Nephron progenitor cell (in vitro differentiated cells): ENCODE measurements around the gene USP4.

ENCODE experiments used
- DNase-seq: peaks from one replicate; pipeline ENCODE4 v3.0.0; 2021
- H3K27ac Mint-ChIP-seq: 2 replicates; pipeline ENCODE4 v1.8.0; 2021; ENCODE audit warnings: mild to moderate bottlenecking, moderate library complexity, mixed read lengths
- H3K27me3 Mint-ChIP-seq: 2 replicates; pipeline ENCODE4 v1.8.0; 2021; ENCODE audit warnings: mild to moderate bottlenecking, low read depth, mixed read lengths; ENCODE audit not compliant: poor library complexity
- H3K36me3 Mint-ChIP-seq: 2 replicates; pipeline ENCODE4 v1.8.0; 2021; ENCODE audit warnings: low read depth, mixed read lengths
- H3K4me1 Mint-ChIP-seq: 2 replicates; pipeline ENCODE4 v1.8.0; 2021; ENCODE audit warnings: mixed read lengths
- H3K4me3 Mint-ChIP-seq: 2 replicates; pipeline ENCODE4 v1.8.0; 2021; ENCODE audit warnings: mild to moderate bottlenecking, moderate library complexity, mixed read lengths
- H3K9me3 Mint-ChIP-seq: 2 replicates; pipeline ENCODE4 v1.8.0; 2021; ENCODE audit warnings: mild to moderate bottlenecking, moderate library complexity, mixed read lengths
- TF ChIP-seq, protein P1 (sequence below): fragments of 200-600 bp; sonication (generic); IDR thresholded peaks from 2 replicates; pipeline ENCODE4 v1.5.0; 2021; ENCODE audit warnings: antibody characterized with exemption

The USP4 gene

DNA sequence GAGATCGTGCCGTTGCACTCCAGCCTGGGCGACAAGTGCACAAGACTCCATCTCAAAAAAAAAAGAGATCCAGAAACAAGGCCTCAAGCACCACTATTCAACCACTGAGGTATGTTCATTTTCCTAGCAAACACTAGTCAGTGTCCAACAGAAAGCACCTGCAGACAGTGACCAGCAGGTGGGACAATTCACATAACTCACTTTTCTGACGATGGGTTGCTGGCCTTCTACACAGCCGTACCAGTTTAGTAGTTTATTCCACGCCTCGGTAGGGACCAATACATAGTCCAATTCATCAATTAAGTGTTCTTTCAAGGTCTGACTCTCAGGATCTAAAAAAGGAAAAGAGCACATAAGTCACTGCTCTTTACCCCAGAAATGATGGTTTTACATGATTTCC is 12.4 kb downstream of the USP4 start:
- TF ChIP-seq, protein P1, sequence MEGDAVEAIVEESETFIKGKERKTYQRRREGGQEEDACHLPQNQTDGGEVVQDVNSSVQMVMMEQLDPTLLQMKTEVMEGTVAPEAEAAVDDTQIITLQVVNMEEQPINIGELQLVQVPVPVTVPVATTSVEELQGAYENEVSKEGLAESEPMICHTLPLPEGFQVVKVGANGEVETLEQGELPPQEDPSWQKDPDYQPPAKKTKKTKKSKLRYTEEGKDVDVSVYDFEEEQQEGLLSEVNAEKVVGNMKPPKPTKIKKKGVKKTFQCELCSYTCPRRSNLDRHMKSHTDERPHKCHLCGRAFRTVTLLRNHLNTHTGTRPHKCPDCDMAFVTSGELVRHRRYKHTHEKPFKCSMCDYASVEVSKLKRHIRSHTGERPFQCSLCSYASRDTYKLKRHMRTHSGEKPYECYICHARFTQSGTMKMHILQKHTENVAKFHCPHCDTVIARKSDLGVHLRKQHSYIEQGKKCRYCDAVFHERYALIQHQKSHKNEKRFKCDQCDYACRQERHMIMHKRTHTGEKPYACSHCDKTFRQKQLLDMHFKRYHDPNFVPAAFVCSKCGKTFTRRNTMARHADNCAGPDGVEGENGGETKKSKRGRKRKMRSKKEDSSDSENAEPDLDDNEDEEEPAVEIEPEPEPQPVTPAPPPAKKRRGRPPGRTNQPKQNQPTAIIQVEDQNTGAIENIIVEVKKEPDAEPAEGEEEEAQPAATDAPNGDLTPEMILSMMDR = no peak
- Mint-ChIP-seq H3K4me3 (no peak overlapping the region), H3K27ac (no peak overlapping the region), H3K27me3 (no peaks in the 10 kb centered on the region), H3K9me3 (no peaks in the 10 kb centered on the region), H3K36me3 (peaks cover 64% of the 10 kb centered on the region), H3K4me1 (no peaks in the 10 kb centered on the region)
- no peak for DNase-seq

DNA sequence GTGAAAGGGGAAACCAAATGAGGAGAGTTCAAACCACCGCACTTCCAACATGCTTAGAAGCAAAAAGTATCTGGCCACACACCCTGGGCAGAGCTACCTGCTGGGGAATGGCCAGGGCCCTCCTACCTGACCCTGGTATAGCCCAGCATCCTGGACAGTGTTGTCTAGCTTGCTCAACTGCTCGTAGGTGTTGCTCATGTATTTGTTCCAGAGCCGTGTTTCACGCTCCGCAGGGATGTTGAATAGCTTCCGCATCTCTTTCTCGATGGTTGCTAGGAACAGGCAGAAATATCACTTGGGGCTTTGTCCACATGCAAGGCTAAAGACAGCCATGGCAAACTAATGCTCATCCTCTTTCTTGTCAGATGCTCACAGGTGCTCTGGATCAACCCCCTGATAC is 15.1 kb downstream of the USP4 start:
- Mint-ChIP-seq H3K9me3 (no peaks in the 10 kb centered on the region), H3K36me3 (peaks cover 60% of the 10 kb centered on the region), H3K4me3 (no peak overlapping the region), H3K27me3 (no peaks in the 10 kb centered on the region), H3K27ac (peak overlapping the region; percentile 20), H3K4me1 (no peaks in the 10 kb centered on the region)
- no peak for DNase-seq
- TF ChIP-seq, protein P1 = no peak

DNA sequence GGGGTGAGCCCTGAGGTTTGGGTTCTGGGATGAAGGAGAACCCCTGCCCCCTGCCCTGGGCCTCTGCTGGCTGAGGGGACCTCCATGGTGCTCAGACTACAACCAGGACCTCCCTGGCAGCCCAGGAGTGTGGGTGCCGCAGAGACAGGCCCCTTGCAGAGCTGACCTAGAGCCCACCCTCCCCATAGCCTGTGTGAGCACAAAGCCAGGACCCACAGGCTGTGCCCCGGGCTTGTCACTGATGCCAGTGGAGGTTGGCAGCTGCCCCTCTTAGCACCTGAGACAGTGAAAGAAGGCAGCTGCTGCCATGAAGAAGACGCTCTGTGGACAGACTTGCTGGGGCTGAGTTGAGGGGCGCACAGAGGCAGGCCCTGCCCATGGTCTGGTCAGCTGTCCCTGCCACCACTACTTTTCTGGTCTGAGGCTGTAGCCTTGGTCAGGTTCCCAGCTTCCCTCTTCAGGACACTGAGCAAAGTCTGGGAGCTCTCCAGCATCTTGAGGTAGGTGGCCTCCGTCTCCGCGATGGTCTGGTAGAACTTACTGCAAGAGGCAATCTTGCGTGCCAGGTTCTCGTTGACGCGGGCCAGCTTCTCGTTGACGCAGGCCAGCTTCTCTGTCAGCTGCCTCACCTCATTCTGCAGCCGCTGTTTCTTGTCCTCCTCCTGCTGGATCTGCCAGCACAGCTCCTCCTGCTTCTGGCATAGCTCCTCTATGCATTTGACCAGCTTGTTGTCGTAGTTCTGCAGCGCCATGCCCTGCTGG is 23.0 kb downstream of the USP4 start:
- TF ChIP-seq, protein P1 = no peak
- DNase-seq = no peak
- Mint-ChIP-seq H3K4me1 (no peaks in the 10 kb centered on the region), H3K36me3 (peaks cover 44% of the 10 kb centered on the region), H3K9me3 (no peaks in the 10 kb centered on the region), H3K27me3 (no peaks in the 10 kb centered on the region), H3K27ac (peak overlapping the region; percentile 57), H3K4me3 (no peak overlapping the region)

DNA sequence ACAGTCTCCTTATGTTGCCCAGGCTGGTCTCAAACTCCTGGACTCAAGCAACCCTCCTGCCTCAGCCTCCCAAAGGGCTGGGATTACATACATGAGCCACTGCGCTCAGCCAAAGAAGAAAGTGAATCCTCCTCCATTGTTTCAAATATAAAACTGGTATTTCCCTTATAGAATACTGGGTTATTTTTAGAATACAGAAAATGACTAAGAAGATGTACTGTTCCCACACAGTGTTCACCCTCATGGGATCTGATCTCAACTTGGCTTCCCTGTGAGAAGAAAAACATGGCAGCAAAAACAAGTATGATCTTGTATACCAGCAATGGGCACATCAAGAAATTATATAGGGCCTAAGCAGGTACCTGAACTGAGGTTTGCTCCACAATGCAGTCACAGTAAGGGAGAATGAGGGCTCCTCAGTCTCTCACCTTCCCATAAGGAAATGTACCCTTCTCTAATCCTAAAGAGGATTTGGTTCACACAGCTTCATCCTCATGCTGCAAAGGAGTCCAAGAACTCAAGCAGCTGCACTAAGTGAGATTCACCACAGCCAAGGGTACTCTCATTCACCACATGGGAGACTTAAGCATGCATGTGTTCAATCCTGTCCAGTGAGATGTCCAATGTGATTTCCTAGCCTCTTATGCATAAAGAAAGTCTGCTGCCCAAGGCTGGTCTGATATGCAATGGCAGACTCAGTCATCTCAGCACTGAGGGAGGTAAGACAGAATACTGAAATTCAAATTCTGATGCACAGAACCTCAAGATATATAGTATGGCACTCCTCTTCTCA is 25.8 kb downstream of the USP4 start:
- no peak overlapping the region for H3K27ac Mint-ChIP-seq
- TF ChIP-seq, protein P1 = no peak
- no peak overlapping the region for H3K4me3 Mint-ChIP-seq
- DNase-seq = no peak
- peaks cover 42% of the 10 kb centered on the region for H3K36me3 Mint-ChIP-seq
- H3K4me1 Mint-ChIP-seq = no peaks in the 10 kb centered on the region
- H3K27me3 Mint-ChIP-seq = no peaks in the 10 kb centered on the region
- no peaks in the 10 kb centered on the region for H3K9me3 Mint-ChIP-seq

DNA sequence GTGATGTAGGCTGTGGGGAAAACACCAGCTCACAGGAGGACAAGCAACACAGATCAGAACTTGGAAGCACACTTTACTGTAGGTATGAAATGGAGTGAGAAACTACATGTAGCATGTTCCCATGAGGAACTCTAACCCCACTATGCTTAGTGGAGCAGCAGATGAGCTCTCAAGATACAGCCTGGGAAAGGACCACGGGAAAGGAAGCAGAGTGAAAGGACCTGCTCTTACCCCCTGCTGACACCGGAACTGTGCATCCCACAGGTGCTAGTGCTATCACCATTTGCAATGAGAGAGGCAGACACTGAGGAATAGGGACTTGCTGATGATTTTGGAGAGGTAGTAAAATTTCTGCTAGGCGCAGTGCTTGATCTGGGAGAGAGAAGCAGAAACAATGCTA is 28.6 kb downstream of the USP4 start:
- Mint-ChIP-seq H3K27ac (peak overlapping the region; percentile 52), H3K9me3 (no peaks in the 10 kb centered on the region), H3K4me3 (no peak overlapping the region), H3K36me3 (peaks cover 53% of the 10 kb centered on the region), H3K4me1 (no peaks in the 10 kb centered on the region), H3K27me3 (no peaks in the 10 kb centered on the region)
- DNase-seq = no peak
- TF ChIP-seq, protein P1 = no peak
